GM23338 (cell line): ENCODE results near the gene ZCCHC12.

Experiments used
- CREB1 ChIP-seq: fragments of 250-450 bp; sonication (Bioruptor Pico); IDR thresholded peaks from 2 replicates; pipeline ENCODE4 v1.5.0; 2020; ENCODE audit warnings: low read depth, mild to moderate bottlenecking, moderate library complexity
- CTCF ChIP-seq, 2 experiments: fragments of 200-600 bp in 1 of 2; sonication (generic) in 1 of 2; conservative IDR thresholded peaks; 2 replicates each; pipeline versions ENCODE4 v1.5.1 to v1.6.1; 2016 to 2017; ENCODE audit warnings: antibody characterized with exemption in 2 of 2, low read depth in 2 of 2, mild to moderate bottlenecking in 2 of 2, moderate library complexity in 1 of 2
- EZH2 ChIP-seq: fragments of 200-600 bp; sonication (generic); IDR thresholded peaks from one replicate; pipeline ENCODE4 v1.8.0; 2017; ENCODE audit warnings: antibody characterized with exemption, mild to moderate bottlenecking, low read depth; ENCODE audit not compliant: unreplicated experiment
- EZH2phosphoT487 ChIP-seq: fragments of 200-600 bp; sonication (generic); IDR thresholded peaks from one replicate; pipeline ENCODE4 v1.8.1; 2018; ENCODE audit warnings: antibody characterized with exemption; ENCODE audit not compliant: unreplicated experiment
- JUNB ChIP-seq: IDR thresholded peaks from one replicate; pipeline ENCODE4 v1.6.1; 2016; ENCODE audit warnings: antibody characterized with exemption; ENCODE audit not compliant: unreplicated experiment
- NANOG ChIP-seq: IDR thresholded peaks from 2 replicates; pipeline ENCODE4 v1.6.1; 2016; ENCODE audit warnings: antibody characterized with exemption, borderline replicate concordance
- POLR2AphosphoS5 ChIP-seq: IDR thresholded peaks from 2 replicates; pipeline ENCODE4 v1.6.1; 2016; ENCODE audit warnings: antibody characterized with exemption, low read depth
- REST ChIP-seq: IDR thresholded peaks from one replicate; pipeline ENCODE4 v1.6.1; 2018; ENCODE audit warnings: antibody characterized with exemption; ENCODE audit not compliant: unreplicated experiment
- STAT1 ChIP-seq: IDR thresholded peaks from one replicate; pipeline ENCODE4 v1.6.1; 2016; ENCODE audit warnings: antibody characterized with exemption; ENCODE audit not compliant: unreplicated experiment
- ZNF114 ChIP-seq: fragments of 250-450 bp; sonication (Bioruptor Pico); IDR thresholded peaks from 2 replicates; pipeline ENCODE4 v1.5.0; 2020; ENCODE audit warnings: mild to moderate bottlenecking, moderate library complexity
- TF ChIP-seq, protein P1 (sequence below): IDR thresholded peaks from 2 replicates; pipeline ENCODE4 v1.6.1; 2016; ENCODE audit warnings: antibody characterized with exemption
- TF ChIP-seq, protein P2 (sequence below): fragments of 250-450 bp; sonication (Bioruptor Pico); IDR thresholded peaks from 2 replicates; pipeline ENCODE4 v1.5.0; 2020; ENCODE audit warnings: mild to moderate bottlenecking, moderate library complexity

DNA sequence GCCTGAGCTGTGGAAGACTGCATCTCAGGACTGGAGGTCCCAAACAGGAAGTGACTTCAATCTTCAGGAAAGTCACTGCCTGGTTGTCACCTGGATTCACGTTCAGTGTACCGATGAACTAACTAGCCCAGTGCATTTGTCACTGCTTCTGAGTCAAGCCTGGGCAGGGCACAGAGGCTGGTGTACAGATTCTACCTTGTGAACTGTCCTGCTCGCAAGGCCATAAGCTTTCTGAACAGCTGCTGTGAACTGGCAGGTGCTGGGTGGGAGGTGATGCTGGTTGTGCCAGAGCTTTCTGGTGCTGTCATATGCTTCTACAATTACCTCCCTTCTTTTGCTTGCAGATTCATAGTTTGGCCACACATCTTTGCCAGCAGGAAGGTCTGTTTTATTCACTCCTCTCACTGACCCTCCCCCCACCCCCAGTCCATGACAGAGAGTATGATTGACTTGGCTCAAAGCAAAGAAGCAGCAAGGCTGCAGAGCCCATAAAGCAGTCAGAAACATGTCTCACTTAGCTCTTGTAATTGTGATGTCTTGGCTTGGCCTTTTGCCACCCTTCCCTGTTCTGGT, 40.5 kb downstream of the ZCCHC12 start:
- TF ChIP-seq REST (no peak), CTCF (conservative IDR thresholded peaks at IDR 0.05; ENCODE audit: low read depth in 2 of 2) (no peak), EZH2phosphoT487 (no peak), EZH2 (no peak), POLR2AphosphoS5 (no peak), ZNF114 (CRISPR knock-in tag) (no peak), CREB1 (CRISPR knock-in tag) (no peak), JUNB (no peak), STAT1 (no peak), NANOG (no peak)
- TF ChIP-seq, protein P1, sequence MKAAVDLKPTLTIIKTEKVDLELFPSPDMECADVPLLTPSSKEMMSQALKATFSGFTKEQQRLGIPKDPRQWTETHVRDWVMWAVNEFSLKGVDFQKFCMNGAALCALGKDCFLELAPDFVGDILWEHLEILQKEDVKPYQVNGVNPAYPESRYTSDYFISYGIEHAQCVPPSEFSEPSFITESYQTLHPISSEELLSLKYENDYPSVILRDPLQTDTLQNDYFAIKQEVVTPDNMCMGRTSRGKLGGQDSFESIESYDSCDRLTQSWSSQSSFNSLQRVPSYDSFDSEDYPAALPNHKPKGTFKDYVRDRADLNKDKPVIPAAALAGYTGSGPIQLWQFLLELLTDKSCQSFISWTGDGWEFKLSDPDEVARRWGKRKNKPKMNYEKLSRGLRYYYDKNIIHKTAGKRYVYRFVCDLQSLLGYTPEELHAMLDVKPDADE = no peak
- TF ChIP-seq, protein P2, sequence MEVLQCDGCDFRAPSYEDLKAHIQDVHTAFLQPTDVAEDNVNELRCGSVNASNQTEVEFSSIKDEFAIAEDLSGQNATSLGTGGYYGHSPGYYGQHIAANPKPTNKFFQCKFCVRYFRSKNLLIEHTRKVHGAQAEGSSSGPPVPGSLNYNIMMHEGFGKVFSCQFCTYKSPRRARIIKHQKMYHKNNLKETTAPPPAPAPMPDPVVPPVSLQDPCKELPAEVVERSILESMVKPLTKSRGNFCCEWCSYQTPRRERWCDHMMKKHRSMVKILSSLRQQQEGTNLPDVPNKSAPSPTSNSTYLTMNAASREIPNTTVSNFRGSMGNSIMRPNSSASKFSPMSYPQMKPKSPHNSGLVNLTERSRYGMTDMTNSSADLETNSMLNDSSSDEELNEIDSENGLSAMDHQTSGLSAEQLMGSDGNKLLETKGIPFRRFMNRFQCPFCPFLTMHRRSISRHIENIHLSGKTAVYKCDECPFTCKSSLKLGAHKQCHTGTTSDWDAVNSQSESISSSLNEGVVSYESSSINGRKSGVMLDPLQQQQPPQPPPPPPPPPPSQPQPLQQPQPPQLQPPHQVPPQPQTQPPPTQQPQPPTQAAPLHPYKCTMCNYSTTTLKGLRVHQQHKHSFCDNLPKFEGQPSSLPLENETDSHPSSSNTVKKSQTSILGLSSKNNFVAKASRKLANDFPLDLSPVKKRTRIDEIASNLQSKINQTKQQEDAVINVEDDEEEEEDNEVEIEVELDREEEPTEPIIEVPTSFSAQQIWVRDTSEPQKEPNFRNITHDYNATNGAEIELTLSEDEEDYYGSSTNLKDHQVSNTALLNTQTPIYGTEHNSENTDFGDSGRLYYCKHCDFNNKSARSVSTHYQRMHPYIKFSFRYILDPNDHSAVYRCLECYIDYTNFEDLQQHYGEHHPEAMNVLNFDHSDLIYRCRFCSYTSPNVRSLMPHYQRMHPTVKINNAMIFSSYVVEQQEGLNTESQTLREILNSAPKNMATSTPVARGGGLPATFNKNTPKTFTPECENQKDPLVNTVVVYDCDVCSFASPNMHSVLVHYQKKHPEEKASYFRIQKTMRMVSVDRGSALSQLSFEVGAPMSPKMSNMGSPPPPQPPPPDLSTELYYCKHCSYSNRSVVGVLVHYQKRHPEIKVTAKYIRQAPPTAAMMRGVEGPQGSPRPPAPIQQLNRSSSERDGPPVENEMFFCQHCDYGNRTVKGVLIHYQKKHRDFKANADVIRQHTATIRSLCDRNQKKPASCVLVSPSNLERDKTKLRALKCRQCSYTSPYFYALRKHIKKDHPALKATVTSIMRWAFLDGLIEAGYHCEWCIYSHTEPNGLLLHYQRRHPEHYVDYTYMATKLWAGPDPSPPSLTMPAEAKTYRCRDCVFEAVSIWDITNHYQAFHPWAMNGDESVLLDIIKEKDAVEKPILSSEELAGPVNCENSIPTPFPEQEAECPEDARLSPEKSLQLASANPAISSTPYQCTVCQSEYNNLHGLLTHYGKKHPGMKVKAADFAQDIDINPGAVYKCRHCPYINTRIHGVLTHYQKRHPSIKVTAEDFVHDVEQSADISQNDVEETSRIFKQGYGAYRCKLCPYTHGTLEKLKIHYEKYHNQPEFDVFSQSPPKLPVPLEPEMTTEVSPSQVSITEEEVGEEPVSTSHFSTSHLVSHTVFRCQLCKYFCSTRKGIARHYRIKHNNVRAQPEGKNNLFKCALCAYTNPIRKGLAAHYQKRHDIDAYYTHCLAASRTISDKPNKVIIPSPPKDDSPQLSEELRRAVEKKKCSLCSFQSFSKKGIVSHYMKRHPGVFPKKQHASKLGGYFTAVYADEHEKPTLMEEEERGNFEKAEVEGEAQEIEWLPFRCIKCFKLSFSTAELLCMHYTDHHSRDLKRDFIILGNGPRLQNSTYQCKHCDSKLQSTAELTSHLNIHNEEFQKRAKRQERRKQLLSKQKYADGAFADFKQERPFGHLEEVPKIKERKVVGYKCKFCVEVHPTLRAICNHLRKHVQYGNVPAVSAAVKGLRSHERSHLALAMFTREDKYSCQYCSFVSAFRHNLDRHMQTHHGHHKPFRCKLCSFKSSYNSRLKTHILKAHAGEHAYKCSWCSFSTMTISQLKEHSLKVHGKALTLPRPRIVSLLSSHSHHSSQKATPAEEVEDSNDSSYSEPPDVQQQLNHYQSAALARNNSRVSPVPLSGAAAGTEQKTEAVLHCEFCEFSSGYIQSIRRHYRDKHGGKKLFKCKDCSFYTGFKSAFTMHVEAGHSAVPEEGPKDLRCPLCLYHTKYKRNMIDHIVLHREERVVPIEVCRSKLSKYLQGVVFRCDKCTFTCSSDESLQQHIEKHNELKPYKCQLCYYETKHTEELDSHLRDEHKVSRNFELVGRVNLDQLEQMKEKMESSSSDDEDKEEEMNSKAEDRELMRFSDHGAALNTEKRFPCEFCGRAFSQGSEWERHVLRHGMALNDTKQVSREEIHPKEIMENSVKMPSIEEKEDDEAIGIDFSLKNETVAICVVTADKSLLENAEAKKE (CRISPR knock-in tag) = no peak
